Natural killer cell (primary cell): ENCODE data around the gene PXDN. TPM values are rescaled to one million over a fixed set of nuclear protein-coding genes. Genes with fewer than 3 reads are reported as not detected.

Experiments used
- ATAC-seq, 3 donors: fragments of 150-1000 bp in 2 of 3; fragments of 200-7000 bp in 1 of 3; cut with Tn5 transposase; 1 replicate in 1 of 3; 2 replicates in 2 of 3; pipeline ENCODE4 v1.10.0; 2021; ENCODE audit warnings: mild to moderate bottlenecking in 2 of 3, moderate library complexity in 2 of 3
- DNase-seq, 2 donors: peaks; one replicate each; pipeline versions ENCODE4 v3.0.0 to v3.0.0-alpha.2; 2013 to 2021; ENCODE audit warnings: mixed read lengths in 1 of 2
- H3K27ac ChIP-seq: one replicate; pipeline ENCODE4 v1.5.1; 2013; ENCODE audit warnings: mild to moderate bottlenecking, low read length
- H3K27me3 ChIP-seq: one replicate; pipeline ENCODE4 v1.6.1; 2013; ENCODE audit warnings: low read length; ENCODE audit not compliant: control insufficient read depth, insufficient read depth
- H3K36me3 ChIP-seq: one replicate; pipeline ENCODE4 v1.6.1; 2013; ENCODE audit warnings: low read length; ENCODE audit not compliant: control insufficient read depth, insufficient read depth
- H3K4me1 ChIP-seq: one replicate; pipeline ENCODE4 v1.6.1; 2013; ENCODE audit warnings: low read length; ENCODE audit not compliant: control insufficient read depth, insufficient read depth
- H3K4me3 ChIP-seq: one replicate; pipeline ENCODE4 v1.5.1; 2013; ENCODE audit warnings: low read length
- H3K9me3 ChIP-seq: one replicate; pipeline ENCODE4 v1.6.1; 2013; ENCODE audit warnings: low read length; ENCODE audit not compliant: control insufficient read depth, insufficient read depth
- H3K27ac Mint-ChIP-seq, 2 donors: one replicate each; pipeline ENCODE4 v1.8.0; 2022; ENCODE audit warnings: mild to moderate bottlenecking in 2 of 2, mixed read lengths in 2 of 2, moderate library complexity in 1 of 2
- H3K27me3 Mint-ChIP-seq, 2 donors: one replicate each; pipeline ENCODE4 v1.8.0; 2022; ENCODE audit warnings: low read depth in 2 of 2, mixed read lengths in 2 of 2
- H3K36me3 Mint-ChIP-seq: one replicate; pipeline ENCODE4 v1.8.0; 2022; ENCODE audit warnings: mixed read lengths
- H3K4me1 Mint-ChIP-seq, 2 donors: one replicate each; pipeline ENCODE4 v1.8.0; 2022; ENCODE audit warnings: mixed read lengths in 2 of 2
- H3K4me3 Mint-ChIP-seq: one replicate; pipeline ENCODE4 v1.8.0; 2022; ENCODE audit warnings: mild to moderate bottlenecking, moderate library complexity, mixed read lengths
- H3K9me3 Mint-ChIP-seq, 2 donors: one replicate each; pipeline ENCODE4 v1.8.0; 2022; ENCODE audit warnings: mixed read lengths in 2 of 2
- CTCF ChIP-seq: fragments of 200-600 bp; IDR thresholded peaks from one replicate; pipeline ENCODE4 v1.8.0; 2022; ENCODE audit warnings: antibody characterized with exemption
- WGBS: methylation state at CpG from one replicate; pipeline ENCODE4 v1.1.7; 2013; ENCODE audit warnings: missing lambda C conversion rate; ENCODE audit not compliant: insufficient coverage; 5-methylcytosine and 5-hydroxymethylcytosine counted together
- intact Hi-C: fragments of 100-400 bp; cut with micrococcal nuclease; formaldehyde crosslinking; loops from one replicate; pipeline ENCODE4 v1.14.2; 2022
- total RNA-seq, 4 donors: library from RNA; stranded (reverse); fragments of 120-200 nt in 1 of 4; gene quantifications; one replicate each; pipeline versions ENCODE4 v1.2.3 to v1.2.4, GENCODE V29; 2013 to 2022

Gene PXDN
- total RNA-seq, 3 donors from 2014 or later (not counting 1 experiment from before 2014, with no cell fraction given): 2.1 to 3.7 (median 2.5) TPM

- Mint-ChIP-seq H3K27me3 (no peaks in the 10 kb centered on the region), H3K27ac (no peak overlapping the region), H3K9me3 (no peaks in the 10 kb centered on the region), H3K4me1 (no peaks in the 10 kb centered on the region), H3K4me3 (no peak overlapping the region), H3K36me3 (no peaks in the 10 kb centered on the region)
- H3K4me3 ChIP-seq: no peak overlapping the region
- ATAC-seq: no peak
- TF ChIP-seq CTCF: no peak
- no peaks in the 10 kb centered on the region for H3K4me1 ChIP-seq
- no peaks in the 10 kb centered on the region for H3K27me3 ChIP-seq
- no peak for DNase-seq
- H3K36me3 ChIP-seq: no peaks in the 10 kb centered on the region
- intact Hi-C loops: no loop called here
- H3K9me3 ChIP-seq: no peaks in the 10 kb centered on the region
- no peak overlapping the region for H3K27ac ChIP-seq
- 85% methylated on average over 17 of the region's 18 CpGs for WGBS
Measured at GRCh38 chr2:1704631-1705556, 39.4 kb downstream of the PXDN start.

- Mint-ChIP-seq H3K9me3 (no peaks in the 10 kb centered on the region), H3K4me3 (no peak overlapping the region), H3K36me3 (no peaks in the 10 kb centered on the region), H3K27me3 (no peaks in the 10 kb centered on the region), H3K27ac (no peak overlapping the region), H3K4me1 (no peaks in the 10 kb centered on the region)
- WGBS: 89% methylated on average over 7 of the region's 7 CpGs
- intact Hi-C loops: no loop called here
- Histone ChIP-seq H3K27ac (no peak overlapping the region), H3K36me3 (no peaks in the 10 kb centered on the region), H3K9me3 (no peaks in the 10 kb centered on the region), H3K4me1 (no peaks in the 10 kb centered on the region), H3K27me3 (no peaks in the 10 kb centered on the region), H3K4me3 (no peak overlapping the region)
- DNase-seq (no peak), ATAC-seq (peak in 1 of 3 donors; percentile 32)
- no peak for TF ChIP-seq CTCF
Measured at GRCh38 chr2:1702186-1702565, 42.1 kb downstream of the PXDN start.

GRCh38 chr2:1701556-1702185 is 42.6 kb downstream of the PXDN start:
- no peak for DNase-seq
- Mint-ChIP-seq H3K4me3 (no peak overlapping the region), H3K36me3 (no peaks in the 10 kb centered on the region), H3K4me1 (no peaks in the 10 kb centered on the region), H3K9me3 (no peaks in the 10 kb centered on the region), H3K27ac (no peak overlapping the region), H3K27me3 (no peaks in the 10 kb centered on the region)
- peaks cover 3% of the 10 kb centered on the region for H3K9me3 ChIP-seq
- TF ChIP-seq CTCF: no peak
- no peaks in the 10 kb centered on the region for H3K4me1 ChIP-seq
- no peak for ATAC-seq
- no peaks in the 10 kb centered on the region for H3K27me3 ChIP-seq
- no peak overlapping the region for H3K4me3 ChIP-seq
- intact Hi-C loops: no loop called here
- H3K36me3 ChIP-seq: no peaks in the 10 kb centered on the region
- H3K27ac ChIP-seq: no peak overlapping the region
- WGBS: 93% methylated on average over 20 of the region's 20 CpGs
